H9 (cell line): ENCODE measurements around the gene CHURC1. TPM values are rescaled to one million over a fixed set of nuclear protein-coding genes. Genes with fewer than 3 reads are reported as not detected.

ENCODE experiments used
- DNase-seq: peaks from one replicate; pipeline ENCODE4 v3.0.0-alpha.2; 2017
- H2AFZ ChIP-seq: one replicate; pipeline ENCODE4 v1.6.1; 2013; ENCODE audit warnings: mild to moderate bottlenecking, low read length, control low read depth, moderate library complexity
- H2AK5ac ChIP-seq: 2 replicates; pipeline ENCODE4 v1.6.1; 2013; ENCODE audit warnings: low read length, control low read depth, mixed read lengths; ENCODE audit not compliant: insufficient read length
- H2BK120ac ChIP-seq: one replicate; pipeline ENCODE4 v1.6.1; 2013; ENCODE audit warnings: low read depth, mild to moderate bottlenecking, low read length, control low read depth, inconsistent platforms; ENCODE audit not compliant: poor library complexity, severe bottlenecking
- H2BK12ac ChIP-seq: 2 replicates; pipeline ENCODE4 v1.6.1; 2013; ENCODE audit warnings: low read length, control low read depth, mixed read lengths, low read depth; ENCODE audit not compliant: insufficient read length
- H2BK15ac ChIP-seq: 2 replicates; pipeline ENCODE4 v1.6.1; 2013; ENCODE audit warnings: low read depth, low read length, control low read depth
- H2BK20ac ChIP-seq: one replicate; pipeline ENCODE4 v1.6.1; 2013; ENCODE audit warnings: low read depth, mild to moderate bottlenecking, low read length, control low read depth, inconsistent platforms; ENCODE audit not compliant: poor library complexity, severe bottlenecking
- H2BK5ac ChIP-seq: 2 replicates; pipeline ENCODE4 v1.6.1; 2013; ENCODE audit warnings: low read length, control low read depth, mixed read lengths; ENCODE audit not compliant: insufficient read length
- H3K14ac ChIP-seq: 2 replicates; pipeline ENCODE4 v1.6.1; 2013; ENCODE audit warnings: low read length, control low read depth; ENCODE audit not compliant: insufficient read depth
- H3K18ac ChIP-seq: 2 replicates; pipeline ENCODE4 v1.6.1; 2013; ENCODE audit warnings: low read depth, mild to moderate bottlenecking, mixed read lengths, low read length, control low read depth; ENCODE audit not compliant: insufficient read length
- H3K23ac ChIP-seq: 2 replicates; pipeline ENCODE4 v1.6.1; 2013; ENCODE audit warnings: low read length, control low read depth, mixed read lengths, low read depth; ENCODE audit not compliant: insufficient read length
- H3K23me2 ChIP-seq: 2 replicates; pipeline ENCODE4 v1.6.1; 2013; ENCODE audit warnings: low read depth, mild to moderate bottlenecking, mixed read lengths, low read length, control low read depth; ENCODE audit not compliant: insufficient read length, poor library complexity, severe bottlenecking
- H3K27ac ChIP-seq: 2 replicates; pipeline ENCODE4 v1.5.1; 2013; ENCODE audit warnings: low read length, control low read depth, mixed read lengths, low read depth; ENCODE audit not compliant: insufficient read length
- H3K27me3 ChIP-seq: 2 replicates; pipeline ENCODE4 v1.6.1; 2013; ENCODE audit warnings: low read length, control low read depth, inconsistent platforms; ENCODE audit not compliant: insufficient read depth
- H3K4ac ChIP-seq: 2 replicates; pipeline ENCODE4 v1.6.1; 2013; ENCODE audit warnings: low read depth, mild to moderate bottlenecking, control low read depth, inconsistent platforms, low read length, moderate library complexity
- H3K4me1 ChIP-seq: 2 replicates; pipeline ENCODE4 v1.6.1; 2013; ENCODE audit warnings: low read length, control low read depth, inconsistent platforms; ENCODE audit not compliant: insufficient read depth
- H3K4me2 ChIP-seq: 2 replicates; pipeline ENCODE4 v1.6.1; 2013; ENCODE audit warnings: low read length, control low read depth, mixed read lengths; ENCODE audit not compliant: insufficient read length, insufficient read depth
- H3K56ac ChIP-seq: 2 replicates; pipeline ENCODE4 v1.6.1; 2013; ENCODE audit warnings: low read depth, mild to moderate bottlenecking, mixed read lengths, low read length, control low read depth; ENCODE audit not compliant: insufficient read length
- H3K79me1 ChIP-seq: 2 replicates; pipeline ENCODE4 v1.6.1; 2013; ENCODE audit warnings: low read depth, mild to moderate bottlenecking, moderate library complexity, low read length, control low read depth, inconsistent platforms; ENCODE audit not compliant: insufficient read depth, poor library complexity, severe bottlenecking
- H3K79me2 ChIP-seq: 2 replicates; pipeline ENCODE4 v1.6.1; 2013; ENCODE audit warnings: low read length, control low read depth, inconsistent platforms; ENCODE audit not compliant: insufficient read depth
- H3K9ac ChIP-seq: 2 replicates; pipeline ENCODE4 v1.6.1; 2013; ENCODE audit warnings: low read length, control low read depth, mixed read lengths; ENCODE audit not compliant: insufficient read length; ENCODE audit errors: extremely low read depth
- H3K9me3 ChIP-seq: one replicate; pipeline ENCODE4 v1.6.1; 2013; ENCODE audit warnings: low read depth, low read length, inconsistent platforms; ENCODE audit not compliant: control insufficient read depth
- H3T11ph ChIP-seq: one replicate; pipeline ENCODE4 v1.6.1; 2013; ENCODE audit warnings: mild to moderate bottlenecking, low read length, control low read depth, inconsistent platforms
- H4K20me1 ChIP-seq: one replicate; pipeline ENCODE4 v1.6.1; 2013; ENCODE audit not compliant: control insufficient read depth, insufficient read length, insufficient read depth
- H4K5ac ChIP-seq: 2 replicates; pipeline ENCODE4 v1.6.1; 2013; ENCODE audit warnings: low read depth, mild to moderate bottlenecking, mixed read lengths, low read length, control low read depth; ENCODE audit not compliant: insufficient read length
- H4K8ac ChIP-seq: replicated peaks from 2 replicates; pipeline ENCODE4 v1.6.1; 2013; ENCODE audit warnings: low read length, control low read depth, mixed read lengths, low read depth; ENCODE audit not compliant: insufficient read length
- H4K91ac ChIP-seq: 2 replicates; pipeline ENCODE4 v1.6.1; 2013; ENCODE audit warnings: low read depth, mild to moderate bottlenecking, moderate library complexity, mixed read lengths, low read length, control low read depth; ENCODE audit not compliant: insufficient read length
- H3K27ac Mint-ChIP-seq, 3 experiments: 2 replicates in 2 of 3; 3 replicates in 1 of 3; pipeline ENCODE4 v1.8.0; 2020 to 2021; ENCODE audit warnings: mixed read lengths in 3 of 3, mild to moderate bottlenecking in 1 of 3, moderate library complexity in 1 of 3
- H3K27me3 Mint-ChIP-seq: 2 replicates; pipeline ENCODE4 v1.8.0; 2021; ENCODE audit warnings: low read depth, mild to moderate bottlenecking, moderate library complexity, mixed read lengths
- H3K36me3 Mint-ChIP-seq, 3 experiments: 2 replicates in 2 of 3; 3 replicates in 1 of 3; pipeline ENCODE4 v1.8.0; 2020 to 2021; ENCODE audit warnings: low read depth in 3 of 3, mixed read lengths in 3 of 3; ENCODE audit not compliant: insufficient read depth in 1 of 3
- H3K4me1 Mint-ChIP-seq, 2 experiments: 2 replicates each; pipeline ENCODE4 v1.8.0; 2020; ENCODE audit warnings: mixed read lengths in 2 of 2
- H3K4me3 Mint-ChIP-seq, 2 experiments: 2 replicates in 1 of 2; 3 replicates in 1 of 2; pipeline ENCODE4 v1.8.0; 2020 to 2021; ENCODE audit warnings: mild to moderate bottlenecking in 2 of 2, mixed read lengths in 2 of 2, moderate library complexity in 1 of 2
- H3K9me3 Mint-ChIP-seq, 2 experiments: 2 replicates in 1 of 2; 3 replicates in 1 of 2; pipeline ENCODE4 v1.8.0; 2020; ENCODE audit warnings: mild to moderate bottlenecking in 2 of 2, mixed read lengths in 2 of 2, moderate library complexity in 1 of 2
- CTCF ChIP-seq: fragments of 200-600 bp; sonication (generic); conservative IDR thresholded peaks from 3 replicates; pipeline ENCODE4 v1.8.0; 2021; ENCODE audit warnings: antibody characterized with exemption, mild to moderate bottlenecking
- WGBS: extraction: QIAGEN DNeasy Blood & Tissue Kit; methylation state at CpG from one replicate; pipeline ENCODE4 v1.1.7; 2013; ENCODE audit warnings: missing lambda C conversion rate, low lambda C conversion rate, mixed read lengths; ENCODE audit not compliant: insufficient read length; ENCODE audit errors: extremely low coverage; 5-methylcytosine and 5-hydroxymethylcytosine counted together
- total RNA-seq: library from RNA; stranded (reverse); gene quantifications from 2 replicates; pipeline ENCODE4 v1.2.1, GENCODE V29; 2021

CHURC1 gene
- total RNA-seq, 1 experiment from 2014 or later, result 58.7 TPM

GRCh38 chr14:64947710-64948611, 33.7 kb downstream of the CHURC1 start:
- Mint-ChIP-seq H3K4me1 (peaks cover 18 to 22% of the 10 kb centered on the region in 2 experiments), H3K9me3 (no peaks in the 10 kb centered on the region), H3K27me3 (no peaks in the 10 kb centered on the region), H3K27ac (peak overlapping the region in 2 of 3 experiments; percentile 32 to 81; a peak in 5 of 7 replicates), H3K4me3 (no peak overlapping the region), H3K36me3 (peaks cover 14 to 67% (median 48%) of the 10 kb centered on the region in 3 experiments)
- Histone ChIP-seq H2BK15ac (no peak overlapping the region), H3K23me2 (no peaks in the 10 kb centered on the region), H3T11ph (no peak overlapping the region), H4K8ac (no peak overlapping the region), H3K4me2 (no peak overlapping the region), H4K91ac (no peak overlapping the region), H3K4ac (no peak overlapping the region), H3K79me1 (no peaks in the 10 kb centered on the region), H2BK5ac (no peak overlapping the region), H4K20me1 (no peaks in the 10 kb centered on the region), H3K56ac (no peak overlapping the region), H3K27me3 (no peaks in the 10 kb centered on the region), H3K79me2 (no peaks in the 10 kb centered on the region), H2BK20ac (no peak overlapping the region), H4K5ac (no peak overlapping the region), H3K14ac (no peak overlapping the region; the same call in 1 of the 2 replicates), H2BK12ac (no peak overlapping the region), H2BK120ac (no peak overlapping the region), H3K4me1 (peaks cover 2% of the 10 kb centered on the region; the same call in 1 of the 2 replicates), H3K9ac (no peak overlapping the region), H2AFZ (no peak overlapping the region), H2AK5ac (no peak overlapping the region), H3K18ac (no peak overlapping the region), H3K27ac (no peak overlapping the region), H3K9me3 (no peaks in the 10 kb centered on the region), H3K23ac (no peak overlapping the region)
- TF ChIP-seq CTCF, result no peak
- DNase-seq, result no peak
- WGBS, result no CpG with 5 or more reads among the region's 28 CpGs
